GM23248 (cell line): ENCODE measurements around the gene RDH8.

Experiments used
- EZH2 ChIP-seq: fragments of 200-600 bp; sonication (generic); IDR thresholded peaks from 2 replicates; pipeline ENCODE4 v1.6.1; 2018; ENCODE audit warnings: antibody characterized with exemption, mild to moderate bottlenecking; ENCODE audit not compliant: insufficient read depth, poor library complexity, severe bottlenecking
- EZH2phosphoT487 ChIP-seq: fragments of 200-600 bp; sonication (generic); IDR thresholded peaks from 2 replicates; pipeline ENCODE4 v1.6.1; 2018; ENCODE audit warnings: antibody characterized with exemption, moderate library complexity, mild to moderate bottlenecking, low read depth; ENCODE audit not compliant: insufficient read depth

DNA sequence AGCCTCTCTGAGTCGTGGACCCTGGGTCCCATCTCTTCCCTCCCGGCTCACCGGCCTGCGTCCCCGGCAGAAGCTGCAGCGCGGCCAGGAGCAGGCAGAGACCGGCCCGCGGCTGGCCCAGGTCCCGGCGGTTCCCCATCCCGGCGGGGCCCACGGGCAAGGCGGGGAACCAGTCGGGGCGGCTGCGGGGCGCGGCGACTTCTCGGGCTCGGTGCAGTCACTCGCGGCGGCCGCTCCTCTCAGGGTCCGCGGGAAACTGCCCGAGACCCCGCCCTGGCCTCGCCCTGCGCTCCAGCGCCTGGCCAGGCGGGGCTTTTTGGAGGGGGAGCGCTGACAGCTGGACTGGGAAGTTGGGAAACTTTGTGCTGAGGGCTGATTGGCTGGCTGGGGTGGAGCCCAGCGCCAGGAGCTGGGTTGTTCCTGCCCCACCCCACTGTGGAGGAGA, 3.0 kb upstream of the RDH8 start, which contains the start of gene COL5A3:
- TF ChIP-seq EZH2 (no peak), EZH2phosphoT487 (no peak)
